Kidney epithelial cell (primary cell): ENCODE measurements around the gene RAD51B. TPM values are rescaled to one million over a fixed set of nuclear protein-coding genes. Genes with fewer than 3 reads are reported as not detected.

ENCODE experiments used
- DNase-seq: peaks from one replicate; pipeline ENCODE4 v3.0.0-alpha.2; 2010; ENCODE audit warnings: low read depth
- H3K27me3 ChIP-seq: 2 replicates; pipeline ENCODE4 v1.6.0; 2011; ENCODE audit warnings: low read length; ENCODE audit not compliant: control insufficient read depth, insufficient read depth
- H3K36me3 ChIP-seq: 2 replicates; pipeline ENCODE4 v1.5.1; 2011; ENCODE audit warnings: low read length; ENCODE audit not compliant: control insufficient read depth, insufficient read depth
- H3K4me3 ChIP-seq: 2 replicates; pipeline ENCODE4 v1.5.1; 2011; ENCODE audit warnings: low read depth, mild to moderate bottlenecking, control low read depth, low read length
- total RNA-seq: library from RNA; depleted of rRNA; stranded (reverse); fragments of >200 nt; gene quantifications from 2 replicates; pipeline ENCODE4 v1.2.3, GENCODE V29; 2015
- TF ChIP-seq, protein P1 (sequence below): IDR thresholded peaks from 2 replicates; pipeline ENCODE4 v1.5.1; 2011; ENCODE audit warnings: mild to moderate bottlenecking, moderate library complexity, low read length, control low read depth, inconsistent platforms; ENCODE audit not compliant: insufficient read depth, poor library complexity, severe bottlenecking

RAD51B gene
- total RNA-seq, 1 donor from 2014 or later, result 9.5 TPM

- Histone ChIP-seq H3K27me3 (no peaks in the 10 kb centered on the region), H3K4me3 (no peak overlapping the region), H3K36me3 (no peaks in the 10 kb centered on the region)
- DNase-seq, result no peak
- TF ChIP-seq, protein P1, sequence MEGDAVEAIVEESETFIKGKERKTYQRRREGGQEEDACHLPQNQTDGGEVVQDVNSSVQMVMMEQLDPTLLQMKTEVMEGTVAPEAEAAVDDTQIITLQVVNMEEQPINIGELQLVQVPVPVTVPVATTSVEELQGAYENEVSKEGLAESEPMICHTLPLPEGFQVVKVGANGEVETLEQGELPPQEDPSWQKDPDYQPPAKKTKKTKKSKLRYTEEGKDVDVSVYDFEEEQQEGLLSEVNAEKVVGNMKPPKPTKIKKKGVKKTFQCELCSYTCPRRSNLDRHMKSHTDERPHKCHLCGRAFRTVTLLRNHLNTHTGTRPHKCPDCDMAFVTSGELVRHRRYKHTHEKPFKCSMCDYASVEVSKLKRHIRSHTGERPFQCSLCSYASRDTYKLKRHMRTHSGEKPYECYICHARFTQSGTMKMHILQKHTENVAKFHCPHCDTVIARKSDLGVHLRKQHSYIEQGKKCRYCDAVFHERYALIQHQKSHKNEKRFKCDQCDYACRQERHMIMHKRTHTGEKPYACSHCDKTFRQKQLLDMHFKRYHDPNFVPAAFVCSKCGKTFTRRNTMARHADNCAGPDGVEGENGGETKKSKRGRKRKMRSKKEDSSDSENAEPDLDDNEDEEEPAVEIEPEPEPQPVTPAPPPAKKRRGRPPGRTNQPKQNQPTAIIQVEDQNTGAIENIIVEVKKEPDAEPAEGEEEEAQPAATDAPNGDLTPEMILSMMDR, result no peak
These were observed 685.3 kb downstream of the RAD51B start for GRCh38 chr14:68504861-68505260.

GRCh38 chr14:68506021-68506644 is 686.6 kb downstream of the RAD51B start:
- DNase-seq, result peak; percentile 62
- Histone ChIP-seq H3K36me3 (no peaks in the 10 kb centered on the region), H3K27me3 (no peaks in the 10 kb centered on the region), H3K4me3 (no peak overlapping the region)
- TF ChIP-seq, protein P1, result no peak

GRCh38 chr14:68506645-68507419 is 687.3 kb downstream of the RAD51B start:
- Histone ChIP-seq H3K4me3 (no peak overlapping the region), H3K36me3 (no peaks in the 10 kb centered on the region), H3K27me3 (no peaks in the 10 kb centered on the region)
- DNase-seq, result peak; percentile 38
- TF ChIP-seq, protein P1, result no peak

DNA sequence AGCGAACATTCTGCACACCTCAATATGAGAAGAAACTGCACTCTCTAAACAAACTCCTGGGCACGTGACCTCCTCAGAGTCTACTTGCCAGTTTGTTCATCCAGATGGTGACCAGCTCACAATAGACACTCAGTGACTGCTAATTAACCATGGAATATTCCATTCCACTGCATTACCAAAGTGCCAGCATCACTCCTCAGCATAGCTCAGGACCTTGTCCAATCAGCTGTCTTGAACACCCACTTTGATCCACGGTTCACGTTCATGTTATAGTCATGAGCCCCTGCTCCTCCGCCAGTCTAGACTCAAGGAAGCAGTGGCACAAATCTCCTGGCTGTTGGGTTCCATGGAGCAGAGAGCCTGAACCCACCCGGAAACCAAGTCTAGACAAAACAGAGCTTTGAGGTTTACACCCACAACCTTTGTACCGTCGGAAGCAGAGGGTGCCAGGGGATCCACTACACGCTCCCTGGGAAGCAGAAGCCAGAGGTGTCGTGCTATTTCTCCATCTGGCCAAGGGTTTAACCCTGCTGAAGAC is 688.0 kb downstream of the RAD51B start:
- DNase-seq, result no peak
- TF ChIP-seq, protein P1, result no peak
- Histone ChIP-seq H3K36me3 (no peaks in the 10 kb centered on the region), H3K27me3 (no peaks in the 10 kb centered on the region), H3K4me3 (no peak overlapping the region)

GRCh38 chr14:68508581-68508980 is 689.0 kb downstream of the RAD51B start:
- no peaks in the 10 kb centered on the region for H3K36me3 ChIP-seq
- H3K4me3 ChIP-seq, result no peak overlapping the region
- no peak for DNase-seq
- no peaks in the 10 kb centered on the region for H3K27me3 ChIP-seq
- TF ChIP-seq, protein P1, result no peak
